HepG2 (cell line): ENCODE results near the gene NME4. TPM values are rescaled to one million over a fixed set of nuclear protein-coding genes. Genes with fewer than 3 reads are reported as not detected.

Experiments
- CENPX ChIP-seq: sonication (generic); formaldehyde crosslinking; IDR thresholded peaks from 2 replicates; pipeline ENCODE4 v1.9.0; 2021; ENCODE audit warnings: mild to moderate bottlenecking, missing genetic modification reagents, moderate library complexity
- HNF4A ChIP-seq: sonication (generic); formaldehyde crosslinking; IDR thresholded peaks from 2 replicates; pipeline ENCODE4 v1.4.0; 2020; ENCODE audit warnings: missing genetic modification reagents
- HNF4G ChIP-seq, 2 experiments: sonication (generic) in 1 of 2; formaldehyde crosslinking in 1 of 2; IDR thresholded peaks; 2 replicates each; pipeline versions ENCODE4 v1.4.0 to v1.6.1; 2011 to 2020; ENCODE audit warnings: borderline replicate concordance in 2 of 2, low read depth in 2 of 2, mild to moderate bottlenecking in 2 of 2, low read length in 1 of 2, missing genetic modification reagents in 1 of 2, moderate library complexity in 1 of 2
- KDM3A ChIP-seq: IDR thresholded peaks from 2 replicates; pipeline ENCODE4 v1.6.1; 2018; ENCODE audit warnings: low read depth, missing compliant biosample characterization
- KLF16 ChIP-seq, 2 experiments: sonication (generic) in 1 of 2; formaldehyde crosslinking in 1 of 2; IDR thresholded peaks; 2 replicates each; pipeline versions ENCODE4 v1.6.1 to v1.8.0; 2016 to 2023; ENCODE audit warnings: missing genetic modification reagents in 2 of 2, missing compliant biosample characterization in 1 of 2
- NONO ChIP-seq, 2 experiments: fragments of 450-650 bp in 1 of 2; sonication (generic) in 1 of 2; formaldehyde crosslinking in 1 of 2; IDR thresholded peaks in 1 of 2; conservative IDR thresholded peaks in 1 of 2; 2 replicates each; pipeline versions ENCODE4 v1.6.1 to v1.8.0; 2017 to 2022; ENCODE audit warnings: mild to moderate bottlenecking in 1 of 2, missing genetic modification reagents in 1 of 2, moderate library complexity in 1 of 2
- POLR2AphosphoS2 ChIP-seq: IDR thresholded peaks from 2 replicates; pipeline ENCODE4 v1.6.1; 2011; ENCODE audit warnings: low read depth, low read length, improper control_type of control experiment
- RARA ChIP-seq: IDR thresholded peaks from 2 replicates; pipeline ENCODE4 v1.6.1; 2016; ENCODE audit warnings: missing genetic modification reagents, missing compliant biosample characterization
- TCF7L2 ChIP-seq: IDR thresholded peaks from 2 replicates; pipeline ENCODE4 v1.6.1; 2011; ENCODE audit warnings: mild to moderate bottlenecking, low read depth, low read length, moderate library complexity
- U2AF2 ChIP-seq: fragments of 200-400 bp; formaldehyde crosslinking; IDR thresholded peaks from 2 replicates; pipeline ENCODE4 v1.6.1; 2017; ENCODE audit warnings: low read depth, mild to moderate bottlenecking, low read length
- ZKSCAN5 ChIP-seq: sonication (generic); formaldehyde crosslinking; IDR thresholded peaks from 2 replicates; pipeline ENCODE4 v1.5.1; 2020; ENCODE audit warnings: mild to moderate bottlenecking, missing genetic modification reagents
- ZMAT3 ChIP-seq: sonication (generic); formaldehyde crosslinking; conservative IDR thresholded peaks from 2 replicates; pipeline ENCODE4 v1.7.0; 2021; ENCODE audit warnings: missing genetic modification reagents
- ZNF777 ChIP-seq: sonication (generic); formaldehyde crosslinking; IDR thresholded peaks from 2 replicates; pipeline ENCODE4 v1.4.0; 2020; ENCODE audit warnings: missing genetic modification reagents
- ZSCAN29 ChIP-seq: sonication (generic); formaldehyde crosslinking; conservative IDR thresholded peaks from 2 replicates; pipeline ENCODE4 v1.4.0; 2020; ENCODE audit warnings: mild to moderate bottlenecking, missing genetic modification reagents
- polyA plus RNA-seq, 8 experiments: library from polyadenylated mRNA; depleted of rRNA in 3 of 8; stranded (reverse) in 7 of 8; unstranded in 1 of 8; fragments of >200 nt; fragmentation: Illumina TruSeq in 4 of 8; extraction: Trizol in 4 of 8; gene quantifications; 2 replicates each; pipeline versions ENCODE4 v1.2.1 to v1.2.3, GENCODE V29; 2011 to 2016; ENCODE audit warnings: low read depth in 4 of 8, missing spikeins in 1 of 8, mixed read lengths in 1 of 8; ENCODE audit not compliant: insufficient read depth in 1 of 8
- total RNA-seq, 5 experiments: library from RNA; depleted of rRNA; stranded (reverse); fragments of >200 nt; fragmentation: Illumina TruSeq; extraction: Trizol; gene quantifications; 2 replicates each; pipeline ENCODE4 v1.2.3, GENCODE V29; 2016; ENCODE audit warnings: low read depth in 1 of 5
- TF ChIP-seq, protein P1 (sequence below): sonication (generic); formaldehyde crosslinking; IDR thresholded peaks from 2 replicates; pipeline ENCODE4 v1.4.0; 2020; ENCODE audit warnings: missing genetic modification reagents, low read depth, mild to moderate bottlenecking, borderline replicate concordance
- TF ChIP-seq, protein P2 (sequence below): sonication (generic); formaldehyde crosslinking; IDR thresholded peaks from 2 replicates; pipeline ENCODE4 v1.4.0; 2020; ENCODE audit warnings: mild to moderate bottlenecking, missing genetic modification reagents
- TF ChIP-seq, protein P3 (sequence below): sonication (generic); formaldehyde crosslinking; IDR thresholded peaks from 2 replicates; pipeline ENCODE4 v1.5.0; 2020; ENCODE audit warnings: mild to moderate bottlenecking, missing genetic modification reagents
- TF ChIP-seq, protein P4 (sequence below): sonication (generic); formaldehyde crosslinking; IDR thresholded peaks from 2 replicates; pipeline ENCODE4 v1.5.0; 2020; ENCODE audit warnings: mild to moderate bottlenecking, low read depth, missing genetic modification reagents, borderline replicate concordance
- TF ChIP-seq, protein P5 (sequence below): sonication (generic); formaldehyde crosslinking; IDR thresholded peaks from 2 replicates; pipeline ENCODE4 v1.4.0; 2020; ENCODE audit warnings: missing genetic modification reagents; ENCODE audit errors: not compliant biosample characterization
- TF ChIP-seq, protein P6 (sequence below): sonication (generic); formaldehyde crosslinking; IDR thresholded peaks from 2 replicates; pipeline ENCODE4 v1.4.0; 2020; ENCODE audit warnings: missing genetic modification reagents

Gene NME4
- total and polyA plus RNA-seq, 2 of the 13 experiments (the other 11 are each of a cell fraction or from before 2014, with no cell fraction given), result 121 to 263 TPM

DNA sequence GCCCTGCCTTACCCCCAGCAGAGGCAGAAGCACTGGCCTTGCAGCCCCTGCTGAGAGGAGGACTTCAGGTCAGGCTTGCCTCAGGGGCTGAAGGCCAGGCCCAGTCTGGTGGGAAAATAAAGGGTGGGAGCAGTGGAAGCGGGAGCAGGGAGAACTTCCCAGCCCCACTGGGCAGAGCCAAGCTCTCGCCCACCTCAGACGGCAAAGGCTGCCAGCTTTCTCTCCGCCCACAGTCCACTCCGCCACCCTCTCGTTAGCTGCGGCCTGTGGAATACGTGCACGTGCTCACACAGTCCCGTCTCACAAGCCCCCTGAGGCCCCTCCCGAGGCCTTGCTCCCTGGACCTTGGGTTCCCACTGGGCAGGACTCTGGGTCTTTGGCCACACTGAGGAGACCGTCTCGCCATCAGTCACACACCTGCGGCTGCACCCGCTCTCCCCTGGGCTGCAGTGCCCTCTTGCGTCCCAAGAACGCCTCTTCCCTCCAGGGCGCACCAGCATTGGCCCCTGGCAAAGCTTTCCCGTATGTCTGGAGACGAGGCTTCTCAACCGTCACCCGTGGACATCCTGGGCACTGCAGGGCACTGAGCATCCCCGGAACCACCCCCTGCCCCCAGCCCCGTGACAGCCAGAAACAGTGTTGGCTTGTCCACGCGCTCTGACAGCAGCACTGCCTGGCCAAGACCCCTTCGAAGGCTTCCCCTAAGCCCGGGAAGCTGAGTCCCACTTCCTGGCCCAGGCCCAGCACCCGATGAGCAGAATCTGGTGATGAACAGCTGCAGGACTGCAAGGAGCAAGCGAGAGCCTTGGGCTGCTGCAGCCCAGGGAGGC is 34.9 kb upstream of the NME4 start (continued):
- TF ChIP-seq ZSCAN29, result 0 out of 2 replicates have a peak, but pooled peaks have one; percentile 65
- TF ChIP-seq, protein P1, sequence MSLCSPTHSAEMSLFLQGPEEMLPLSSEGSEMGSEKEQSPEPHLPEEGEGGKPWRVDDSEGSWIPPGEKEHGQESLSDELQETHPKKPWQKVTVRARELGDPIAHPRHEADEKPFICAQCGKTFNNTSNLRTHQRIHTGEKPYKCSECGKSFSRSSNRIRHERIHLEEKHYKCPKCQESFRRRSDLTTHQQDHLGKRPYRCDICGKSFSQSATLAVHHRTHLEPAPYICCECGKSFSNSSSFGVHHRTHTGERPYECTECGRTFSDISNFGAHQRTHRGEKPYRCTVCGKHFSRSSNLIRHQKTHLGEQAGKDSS, result peak; percentile 74
- TF ChIP-seq ZKSCAN5 (CRISPR knock-in tag), result no peak
- TF ChIP-seq NONO (IDR thresholded peaks at IDR 0.05), result no peak
- TF ChIP-seq NONO (CRISPR knock-in tag; conservative IDR thresholded peaks at IDR 0.05), result peak; percentile 86
- TF ChIP-seq, protein P2, sequence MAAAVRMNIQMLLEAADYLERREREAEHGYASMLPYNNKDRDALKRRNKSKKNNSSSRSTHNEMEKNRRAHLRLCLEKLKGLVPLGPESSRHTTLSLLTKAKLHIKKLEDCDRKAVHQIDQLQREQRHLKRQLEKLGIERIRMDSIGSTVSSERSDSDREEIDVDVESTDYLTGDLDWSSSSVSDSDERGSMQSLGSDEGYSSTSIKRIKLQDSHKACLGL (CRISPR knock-in tag), result peak; percentile 56; the same call in 1 of the 2 replicates
- peak; percentile 73 for TF ChIP-seq HNF4G (IDR thresholded peaks at IDR 0.05; ENCODE audit: borderline replicate concordance, low read depth, low read length)
- TF ChIP-seq HNF4G (CRISPR knock-in tag; IDR thresholded peaks at IDR 0.05; ENCODE audit: borderline replicate concordance, low read depth), result peak; percentile 83; the same call in 1 of the 2 replicates
- TF ChIP-seq, protein P3, sequence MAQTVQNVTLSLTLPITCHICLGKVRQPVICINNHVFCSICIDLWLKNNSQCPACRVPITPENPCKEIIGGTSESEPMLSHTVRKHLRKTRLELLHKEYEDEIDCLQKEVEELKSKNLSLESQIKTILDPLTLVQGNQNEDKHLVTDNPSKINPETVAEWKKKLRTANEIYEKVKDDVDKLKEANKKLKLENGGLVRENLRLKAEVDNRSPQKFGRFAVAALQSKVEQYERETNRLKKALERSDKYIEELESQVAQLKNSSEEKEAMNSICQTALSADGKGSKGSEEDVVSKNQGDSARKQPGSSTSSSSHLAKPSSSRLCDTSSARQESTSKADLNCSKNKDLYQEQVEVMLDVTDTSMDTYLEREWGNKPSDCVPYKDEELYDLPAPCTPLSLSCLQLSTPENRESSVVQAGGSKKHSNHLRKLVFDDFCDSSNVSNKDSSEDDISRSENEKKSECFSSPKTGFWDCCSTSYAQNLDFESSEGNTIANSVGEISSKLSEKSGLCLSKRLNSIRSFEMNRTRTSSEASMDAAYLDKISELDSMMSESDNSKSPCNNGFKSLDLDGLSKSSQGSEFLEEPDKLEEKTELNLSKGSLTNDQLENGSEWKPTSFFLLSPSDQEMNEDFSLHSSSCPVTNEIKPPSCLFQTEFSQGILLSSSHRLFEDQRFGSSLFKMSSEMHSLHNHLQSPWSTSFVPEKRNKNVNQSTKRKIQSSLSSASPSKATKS, result no peak
- TF ChIP-seq ZMAT3 (CRISPR knock-in tag), result peak; percentile 90
- TF ChIP-seq, protein P4, sequence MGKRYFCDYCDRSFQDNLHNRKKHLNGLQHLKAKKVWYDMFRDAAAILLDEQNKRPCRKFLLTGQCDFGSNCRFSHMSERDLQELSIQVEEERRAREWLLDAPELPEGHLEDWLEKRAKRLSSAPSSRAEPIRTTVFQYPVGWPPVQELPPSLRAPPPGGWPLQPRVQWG, result no peak
- TF ChIP-seq, protein P5, sequence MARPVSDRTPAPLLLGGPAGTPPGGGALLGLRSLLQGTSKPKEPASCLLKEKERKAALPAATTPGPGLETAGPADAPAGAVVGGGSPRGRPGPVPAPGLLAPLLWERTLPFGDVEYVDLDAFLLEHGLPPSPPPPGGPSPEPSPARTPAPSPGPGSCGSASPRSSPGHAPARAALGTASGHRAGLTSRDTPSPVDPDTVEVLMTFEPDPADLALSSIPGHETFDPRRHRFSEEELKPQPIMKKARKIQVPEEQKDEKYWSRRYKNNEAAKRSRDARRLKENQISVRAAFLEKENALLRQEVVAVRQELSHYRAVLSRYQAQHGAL (CRISPR knock-in tag), result no peak
- TF ChIP-seq ZNF777, result peak; percentile 95
- peak; percentile 83 for TF ChIP-seq HNF4A
- no peak for TF ChIP-seq TCF7L2
- TF ChIP-seq, protein P6, sequence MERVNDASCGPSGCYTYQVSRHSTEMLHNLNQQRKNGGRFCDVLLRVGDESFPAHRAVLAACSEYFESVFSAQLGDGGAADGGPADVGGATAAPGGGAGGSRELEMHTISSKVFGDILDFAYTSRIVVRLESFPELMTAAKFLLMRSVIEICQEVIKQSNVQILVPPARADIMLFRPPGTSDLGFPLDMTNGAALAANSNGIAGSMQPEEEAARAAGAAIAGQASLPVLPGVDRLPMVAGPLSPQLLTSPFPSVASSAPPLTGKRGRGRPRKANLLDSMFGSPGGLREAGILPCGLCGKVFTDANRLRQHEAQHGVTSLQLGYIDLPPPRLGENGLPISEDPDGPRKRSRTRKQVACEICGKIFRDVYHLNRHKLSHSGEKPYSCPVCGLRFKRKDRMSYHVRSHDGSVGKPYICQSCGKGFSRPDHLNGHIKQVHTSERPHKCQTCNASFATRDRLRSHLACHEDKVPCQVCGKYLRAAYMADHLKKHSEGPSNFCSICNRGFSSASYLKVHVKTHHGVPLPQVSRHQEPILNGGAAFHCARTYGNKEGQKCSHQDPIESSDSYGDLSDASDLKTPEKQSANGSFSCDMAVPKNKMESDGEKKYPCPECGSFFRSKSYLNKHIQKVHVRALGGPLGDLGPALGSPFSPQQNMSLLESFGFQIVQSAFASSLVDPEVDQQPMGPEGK (CRISPR knock-in tag), result peak; percentile 85
- TF ChIP-seq CENPX (CRISPR knock-in tag), result no peak
- TF ChIP-seq KDM3A (CRISPR knock-in tag), result peak; percentile 97
- no peak for TF ChIP-seq POLR2AphosphoS2
- peak in 1 of 2 experiments; percentile 80; a peak in 2 of 4 replicates for TF ChIP-seq KLF16 (CRISPR knock-in tag; IDR thresholded peaks at IDR 0.05)
- TF ChIP-seq U2AF2, result no peak
- peak; percentile 52 for TF ChIP-seq RARA
